Activated CD8-positive, alpha-beta T cell treated with anti-CD3 and anti-CD28 coated beads for 36 hours (primary cell): ENCODE measurements around the gene OCIAD1. TPM values are rescaled to one million over a fixed set of nuclear protein-coding genes. Genes with fewer than 3 reads are reported as not detected.
"Not testable (repeated sequence)": the region's sequence is repeated elsewhere in the genome, so short reads cannot be mapped to it uniquely, and the experiment has no call there.

Source experiments
- ATAC-seq: fragments of 200-7000 bp; cut with Tn5 transposase; one replicate; pipeline ENCODE4 v1.10.0; 2021; ENCODE audit warnings: mild to moderate bottlenecking, moderate library complexity
- CTCF ChIA-PET: fragments of 350-600 bp; sonication (Branson Sonifier 250); formaldehyde crosslinking; loops from one replicate; lab custom pipeline; 2021; ENCODE audit warnings: antibody characterized with exemption; lab: Charles Lee
- POLR2A ChIA-PET: fragments of 350-600 bp; sonication (Branson Sonifier 250); formaldehyde crosslinking; loops from one replicate; lab custom pipeline; 2021; ENCODE audit warnings: antibody characterized with exemption; lab: Charles Lee
- DNase-seq: peaks from one replicate; pipeline ENCODE4 v3.0.0-alpha.2; 2020
- H3K27ac Mint-ChIP-seq: one replicate; pipeline ENCODE4 v1.8.0; 2021; ENCODE audit warnings: mild to moderate bottlenecking, mixed read lengths
- H3K27me3 Mint-ChIP-seq: one replicate; pipeline ENCODE4 v1.8.0; 2021; ENCODE audit warnings: mixed read lengths
- H3K36me3 Mint-ChIP-seq: one replicate; pipeline ENCODE4 v1.8.0; 2021; ENCODE audit warnings: low read depth, mixed read lengths
- H3K4me1 Mint-ChIP-seq: one replicate; pipeline ENCODE4 v1.8.0; 2021; ENCODE audit warnings: low read depth, mixed read lengths
- H3K4me3 Mint-ChIP-seq: one replicate; pipeline ENCODE4 v1.8.0; 2021; ENCODE audit warnings: mild to moderate bottlenecking, moderate library complexity, mixed read lengths
- H3K9me3 Mint-ChIP-seq: one replicate; pipeline ENCODE4 v1.8.0; 2021; ENCODE audit warnings: mixed read lengths
- CTCF ChIP-seq: fragments of 200-600 bp; IDR thresholded peaks from one replicate; pipeline ENCODE4 v1.8.0; 2022; ENCODE audit warnings: antibody characterized with exemption, mild to moderate bottlenecking
- intact Hi-C: fragments of 100-400 bp; cut with micrococcal nuclease; formaldehyde crosslinking; loops from one replicate; pipeline ENCODE4 v1.10.0; 2022
- total RNA-seq, 2 experiments: library from RNA; stranded (reverse); gene quantifications; one replicate each; pipeline ENCODE4 v1.2.3, GENCODE V29; 2021

The OCIAD1 gene
- total RNA-seq, 2 experiments from 2014 or later = 103 to 106 TPM

GRCh38 chr4:48862661-48863060 is 31.8 kb downstream of the OCIAD1 start:
- Mint-ChIP-seq H3K4me1 (peaks cover 5% of the 10 kb centered on the region), H3K9me3 (peaks cover 6% of the 10 kb centered on the region), H3K36me3 (peaks cover 12% of the 10 kb centered on the region), H3K4me3 (no peak overlapping the region), H3K27ac (no peak overlapping the region), H3K27me3 (no peaks in the 10 kb centered on the region)
- POLR2A ChIA-PET = no interaction called here
- CTCF ChIA-PET = interaction anchor here (1.7 kb wide), 1 partner anchor 14 kb away, joined by 4 read pairs; no protein-coding TSS in a partner anchor
- TF ChIP-seq CTCF = no peak
- intact Hi-C loops = no loop called here
- no peak for DNase-seq
- ATAC-seq = no peak

GRCh38 chr4:48863728-48864127 is 32.8 kb downstream of the OCIAD1 start:
- intact Hi-C loops = no loop called here
- Mint-ChIP-seq H3K27ac (no peak overlapping the region), H3K27me3 (no peaks in the 10 kb centered on the region), H3K36me3 (peaks cover 7% of the 10 kb centered on the region), H3K4me3 (no peak overlapping the region), H3K4me1 (no peaks in the 10 kb centered on the region), H3K9me3 (peaks cover 6% of the 10 kb centered on the region)
- no peak for ATAC-seq
- ChIA-PET POLR2A (no interaction called here), CTCF (no interaction called here)
- no peak for DNase-seq
- no peak for TF ChIP-seq CTCF

- H3K4me1 Mint-ChIP-seq, H3K9me3 Mint-ChIP-seq, CTCF ChIA-PET, DNase-seq, H3K36me3 Mint-ChIP-seq, intact Hi-C loops, H3K27ac Mint-ChIP-seq, POLR2A ChIA-PET, H3K27me3 Mint-ChIP-seq, ATAC-seq, H3K4me3 Mint-ChIP-seq: not testable (repeated sequence)
Observed at GRCh38 chr4:48864696-48865095, 33.8 kb downstream of the OCIAD1 start.

- no peak for DNase-seq
- no peak for ATAC-seq
- no peak overlapping the region for H3K27ac Mint-ChIP-seq
- intact Hi-C loops = no loop called here
- H3K9me3 Mint-ChIP-seq = no peaks in the 10 kb centered on the region
- H3K36me3 Mint-ChIP-seq = no peaks in the 10 kb centered on the region
- TF ChIP-seq CTCF = no peak
- CTCF ChIA-PET = interaction anchor here (1.6 kb wide), 1 partner anchor 85 kb away, joined by 4 read pairs; no protein-coding TSS in a partner anchor
- POLR2A ChIA-PET = no interaction called here
- H3K4me1 Mint-ChIP-seq = no peaks in the 10 kb centered on the region
- no peaks in the 10 kb centered on the region for H3K27me3 Mint-ChIP-seq
- H3K4me3 Mint-ChIP-seq = no peak overlapping the region
Observed at GRCh38 chr4:48877827-48878535, 47.1 kb downstream of the OCIAD1 start.

- ATAC-seq (no peak), DNase-seq (no peak)
- CTCF ChIA-PET = interaction anchor here (1.6 kb wide), 1 partner anchor 83 kb away, joined by 4 read pairs; no protein-coding TSS in a partner anchor
- no peak for TF ChIP-seq CTCF
- no peaks in the 10 kb centered on the region for H3K9me3 Mint-ChIP-seq
- H3K4me3 Mint-ChIP-seq = no peak overlapping the region
- no peaks in the 10 kb centered on the region for H3K36me3 Mint-ChIP-seq
- POLR2A ChIA-PET = no interaction called here
- H3K27me3 Mint-ChIP-seq = no peaks in the 10 kb centered on the region
- no peaks in the 10 kb centered on the region for H3K4me1 Mint-ChIP-seq
- H3K27ac Mint-ChIP-seq = no peak overlapping the region
- intact Hi-C loops = no loop called here
Observed at GRCh38 chr4:48879561-48880442, 48.9 kb downstream of the OCIAD1 start.

- ATAC-seq, POLR2A ChIA-PET, H3K4me3 Mint-ChIP-seq, H3K4me1 Mint-ChIP-seq, CTCF ChIA-PET, H3K27me3 Mint-ChIP-seq, H3K36me3 Mint-ChIP-seq, DNase-seq, H3K9me3 Mint-ChIP-seq, H3K27ac Mint-ChIP-seq, intact Hi-C loops: not testable (repeated sequence)
Observed at GRCh38 chr4:48881646-48882045, 50.8 kb downstream of the OCIAD1 start.

GRCh38 chr4:48889750-48890149 is 58.9 kb downstream of the OCIAD1 start:
- peaks cover 49% of the 10 kb centered on the region for H3K36me3 Mint-ChIP-seq
- POLR2A ChIA-PET, DNase-seq, ATAC-seq, H3K9me3 Mint-ChIP-seq, H3K27ac Mint-ChIP-seq, intact Hi-C loops, H3K4me3 Mint-ChIP-seq, H3K27me3 Mint-ChIP-seq, H3K4me1 Mint-ChIP-seq, CTCF ChIA-PET: not testable (repeated sequence)
